CD1c-positive myeloid dendritic cell (primary cell): ENCODE measurements around the gene KAT6B.
"Not testable (repeated sequence)": the region's sequence is repeated elsewhere in the genome, so short reads cannot be mapped to it uniquely, and the experiment has no call there.

Experiments
- DNase-seq: peaks from one replicate; pipeline ENCODE4 v3.0.0-alpha.2; 2016; ENCODE audit errors: extremely low spot score

The KAT6B gene

GRCh38 chr10:75037171-75038153 lies 211.1 kb downstream of the KAT6B start:
- DNase-seq, result no peak

DNA sequence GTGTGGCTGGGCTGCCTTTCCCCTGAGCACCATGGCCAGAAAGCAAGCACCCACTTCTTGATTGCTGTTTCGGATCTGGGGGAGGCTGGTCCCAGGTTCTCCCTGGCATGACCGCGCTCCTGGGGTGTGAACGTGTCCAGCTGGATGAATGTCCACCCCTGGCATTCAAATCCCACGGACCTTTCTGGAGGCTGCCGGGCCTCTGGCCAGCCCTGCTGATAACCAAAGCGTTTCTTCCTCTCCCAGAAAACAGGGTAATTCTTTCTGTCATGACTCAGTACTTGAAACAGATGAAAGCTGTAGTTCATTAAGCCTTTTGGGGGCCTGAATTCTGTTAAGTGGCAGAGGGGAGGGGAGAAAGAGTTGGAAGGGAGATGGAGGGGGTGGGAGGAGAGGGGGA lies 211.9 kb downstream of the KAT6B start:
- no peak for DNase-seq

- DNase-seq, result no peak
Observed at GRCh38 chr10:75040576-75040975, 214.2 kb downstream of the KAT6B start.

- no peak for DNase-seq
Observed at GRCh38 chr10:75042292-75042974, 216.0 kb downstream of the KAT6B start.

DNA sequence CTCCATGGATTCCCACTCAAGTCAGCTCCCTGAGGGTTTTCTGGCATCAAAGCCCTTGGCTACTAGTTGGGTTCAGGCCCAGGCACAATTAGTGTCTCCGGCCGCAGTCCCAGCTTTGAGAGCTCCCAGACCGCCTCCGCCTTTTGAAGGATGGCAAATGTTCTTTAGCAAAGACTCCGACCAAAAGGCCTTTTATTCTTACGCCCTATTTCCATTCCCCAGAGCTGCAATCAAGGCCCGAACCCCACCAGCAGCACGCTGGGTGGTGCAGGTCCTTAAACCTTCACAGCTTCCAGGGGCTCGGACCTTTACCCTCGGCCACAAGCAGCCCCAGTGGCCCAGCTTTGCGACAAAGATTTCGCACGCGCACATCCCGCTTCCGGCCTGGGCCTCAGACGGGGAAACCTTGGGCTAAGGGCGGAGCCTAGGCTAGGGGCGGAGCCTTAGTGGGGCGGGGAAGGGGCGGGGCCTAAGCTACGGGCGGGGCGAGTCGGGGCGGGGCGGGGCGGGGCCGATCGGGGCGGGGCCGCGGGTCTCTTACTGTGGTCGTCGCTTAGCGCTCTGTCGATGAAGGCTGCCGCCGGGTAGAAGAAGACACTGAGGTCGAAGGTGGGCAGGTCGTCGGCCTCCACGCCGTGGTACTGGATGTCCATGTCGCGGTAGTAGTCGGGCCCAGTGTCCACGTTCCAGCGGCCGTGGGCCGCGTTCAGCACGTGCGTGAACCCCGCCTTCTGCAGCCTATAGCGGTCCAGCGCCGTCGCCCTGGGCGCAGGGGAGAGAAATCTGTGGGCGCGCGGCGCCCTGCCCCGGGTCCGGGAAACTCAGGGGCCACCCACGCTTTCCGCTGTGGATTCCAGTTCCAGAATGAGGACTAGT lies 217.1 kb downstream of the KAT6B start:
- DNase-seq, result peak; percentile 59

DNA sequence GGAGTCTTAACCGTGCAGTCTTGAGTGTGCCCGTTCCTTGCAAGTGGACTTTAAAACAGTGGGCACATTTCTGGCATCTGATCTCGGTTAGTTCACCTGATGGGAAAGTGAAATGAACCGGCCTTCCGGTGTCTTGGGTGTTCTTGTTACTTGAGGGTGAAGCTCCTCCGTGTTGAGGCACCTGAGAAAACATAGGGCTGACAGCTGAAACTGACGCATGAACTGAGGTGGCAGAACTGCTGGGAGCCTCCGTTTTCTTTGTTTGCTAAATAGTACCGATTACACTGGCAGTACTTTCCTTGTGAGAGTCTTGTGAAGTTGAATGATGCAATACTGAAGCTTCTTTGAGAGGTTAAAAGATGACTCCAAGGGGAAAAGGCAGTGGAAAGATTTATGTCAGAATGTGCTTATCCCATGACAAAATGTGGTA lies 222.3 kb downstream of the KAT6B start:
- DNase-seq, result no peak

DNA sequence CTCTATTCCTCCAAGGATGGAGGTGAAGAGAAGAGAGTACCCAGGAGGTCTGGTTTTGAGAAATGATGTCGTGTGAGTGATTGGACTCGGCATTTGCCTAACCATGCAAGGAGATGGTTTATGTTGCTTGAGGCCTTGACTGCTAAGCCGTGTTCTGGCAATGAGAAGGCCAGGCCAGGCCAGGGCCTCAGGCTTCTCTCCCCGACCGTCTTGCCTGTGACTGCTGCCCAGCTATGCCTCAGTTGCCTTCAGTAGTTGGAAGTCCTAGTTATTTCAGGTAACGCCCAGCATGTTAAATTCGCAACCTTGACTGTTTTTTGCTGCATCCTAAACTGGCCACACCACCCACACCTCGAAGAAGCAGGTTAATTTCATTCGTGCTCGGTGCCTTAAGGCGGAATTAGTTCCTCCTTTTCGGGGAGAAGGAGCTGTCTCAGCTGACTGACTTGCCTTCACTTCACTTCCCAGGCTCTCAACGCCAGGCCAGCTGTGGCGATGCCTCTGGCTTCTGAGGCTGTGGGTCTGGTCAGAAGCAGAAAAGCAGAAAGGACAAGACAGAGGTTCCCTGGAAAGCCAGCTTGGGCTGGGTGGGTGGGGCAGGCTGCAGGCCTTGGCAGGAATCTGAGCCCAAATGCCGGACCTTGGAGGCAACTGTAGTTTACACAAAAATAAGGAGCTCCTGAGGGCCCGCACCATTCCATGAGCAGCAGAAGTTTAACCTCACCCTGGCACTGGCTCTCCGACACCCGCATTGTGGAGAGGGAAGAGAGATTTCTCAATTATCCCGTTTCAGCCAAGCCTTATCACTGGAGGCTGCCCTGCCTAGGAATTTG lies 223.1 kb downstream of the KAT6B start:
- peak; percentile 38 for DNase-seq

GRCh38 chr10:75050149-75050919 lies 223.9 kb downstream of the KAT6B start:
- no peak for DNase-seq

GRCh38 chr10:75051308-75051707 lies 224.9 kb downstream of the KAT6B start:
- no peak for DNase-seq

GRCh38 chr10:75055896-75056406 lies 229.6 kb downstream of the KAT6B start:
- not testable (repeated sequence) for DNase-seq

- no peak for DNase-seq
Observed at GRCh38 chr10:75057680-75058079, 231.3 kb downstream of the KAT6B start.

- DNase-seq, result no peak
Observed at GRCh38 chr10:75058161-75058560, 231.8 kb downstream of the KAT6B start.

GRCh38 chr10:75061709-75062505 lies 235.5 kb downstream of the KAT6B start:
- DNase-seq, result no peak

- DNase-seq, result no peak
Observed at GRCh38 chr10:75062506-75063299, 236.3 kb downstream of the KAT6B start.

GRCh38 chr10:75063461-75064230 lies 237.2 kb downstream of the KAT6B start:
- DNase-seq, result no peak

GRCh38 chr10:75065076-75065475 lies 238.7 kb downstream of the KAT6B start:
- no peak for DNase-seq

DNA sequence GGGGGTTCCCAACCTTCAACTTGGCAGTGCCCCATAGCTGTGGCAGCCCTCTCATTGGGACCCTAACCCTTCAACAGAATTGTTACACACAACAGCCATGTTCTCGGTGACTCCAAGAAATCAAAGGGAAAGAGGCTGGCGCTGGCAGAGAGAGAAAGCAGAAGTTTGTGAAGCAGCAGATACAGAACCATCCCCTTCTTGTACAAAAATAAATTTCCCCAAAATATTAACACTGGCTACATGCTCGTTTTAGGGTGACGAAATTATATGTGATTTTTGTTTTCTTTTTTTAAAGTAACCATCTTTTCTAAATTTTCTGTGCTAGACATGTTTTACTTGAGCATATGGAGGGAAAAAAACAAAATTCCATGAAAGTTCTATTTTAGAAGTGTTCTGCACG lies 239.9 kb downstream of the KAT6B start:
- DNase-seq, result no peak

GRCh38 chr10:75067272-75067671 lies 240.9 kb downstream of the KAT6B start:
- no peak for DNase-seq
